ENCODE measurements around the gene POMZP3. TPM values are rescaled to one million over a fixed set of nuclear protein-coding genes. Genes with fewer than 3 reads are reported as not detected.
"Not testable (repeated sequence)": the region's sequence is repeated elsewhere in the genome, so short reads cannot be mapped to it uniquely, and the experiment has no call there.

POMZP3 gene
- 9.8 TPM for total RNA-seq

DNA sequence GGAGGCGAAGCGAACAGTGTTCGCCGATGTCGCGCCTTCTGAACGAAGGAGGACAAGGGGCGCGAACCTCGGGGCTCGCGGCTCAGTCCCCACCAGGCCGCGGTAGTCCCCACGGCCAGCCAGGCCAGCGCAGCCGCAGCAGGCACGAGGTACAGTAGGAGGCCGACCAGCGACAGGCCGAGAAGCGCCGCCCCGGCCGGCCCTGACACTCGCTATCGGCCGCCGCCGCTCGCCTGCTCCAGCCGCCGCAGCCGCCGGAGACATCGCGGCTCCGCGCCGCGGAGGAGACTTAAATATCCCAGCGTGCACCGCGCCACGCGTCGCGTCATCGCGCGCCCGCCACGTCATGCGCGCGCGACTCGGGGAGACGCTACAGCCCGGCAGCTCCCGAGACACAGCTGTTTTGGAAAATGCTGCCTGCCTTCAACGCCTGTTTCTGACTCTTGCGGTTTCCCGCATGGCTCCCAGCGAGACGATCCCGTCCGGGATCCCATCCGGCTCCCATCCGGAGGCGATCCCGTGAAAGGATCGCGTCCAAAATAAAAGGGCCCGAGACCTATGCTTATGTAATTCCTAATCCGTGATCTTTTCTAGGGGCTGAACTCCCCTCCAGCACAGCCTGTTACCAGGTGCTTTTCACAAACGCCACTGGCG, at the start of gene POMZP3:
POMZP3 (minus strand) TSS at position 291 of the 654 bp plus-strand sequence. CDS start 1,215 bp downstream, outside the sequence.
- peak within 1 kb of the TSS; percentile 57 to 71 for H3K4me3 ChIP-seq
- H3K36me3 ChIP-seq; intact Hi-C loops (cut with DNase I); H3K4me1 ChIP-seq; H3K27me3 ChIP-seq; H3K9me3 ChIP-seq: not testable (repeated sequence)
- peak in 1 of 2 donors; percentile 64 for DNase-seq (ENCODE audit: low spot score in 2 of 2)
- H3K27ac ChIP-seq = peak within 1 kb of the TSS; percentile 81 to 86

DNA sequence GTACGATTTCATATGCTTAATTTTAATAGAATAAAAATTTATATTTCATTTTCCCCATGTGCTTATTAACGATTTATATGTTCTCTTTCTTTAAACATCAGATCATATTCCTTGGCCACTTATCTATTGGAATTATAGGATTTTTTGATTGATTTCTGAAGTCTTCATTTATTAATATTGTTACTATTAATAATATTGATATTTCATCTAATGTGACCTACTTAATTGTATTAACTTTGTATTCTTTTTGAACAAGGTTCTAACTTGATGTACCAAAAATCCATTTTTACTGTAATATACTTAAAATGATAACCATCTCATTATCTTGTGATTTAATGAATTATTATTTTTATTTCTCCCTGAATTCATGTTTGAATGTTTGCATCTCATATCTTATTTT, 48.7 kb upstream of the POMZP3 start:
- H3K4me1 ChIP-seq; DNase-seq (ENCODE audit: low spot score in 2 of 2); H3K4me3 ChIP-seq; intact Hi-C loops (cut with DNase I); H3K36me3 ChIP-seq; H3K9me3 ChIP-seq; H3K27ac ChIP-seq; H3K27me3 ChIP-seq: not testable (repeated sequence)

DNA sequence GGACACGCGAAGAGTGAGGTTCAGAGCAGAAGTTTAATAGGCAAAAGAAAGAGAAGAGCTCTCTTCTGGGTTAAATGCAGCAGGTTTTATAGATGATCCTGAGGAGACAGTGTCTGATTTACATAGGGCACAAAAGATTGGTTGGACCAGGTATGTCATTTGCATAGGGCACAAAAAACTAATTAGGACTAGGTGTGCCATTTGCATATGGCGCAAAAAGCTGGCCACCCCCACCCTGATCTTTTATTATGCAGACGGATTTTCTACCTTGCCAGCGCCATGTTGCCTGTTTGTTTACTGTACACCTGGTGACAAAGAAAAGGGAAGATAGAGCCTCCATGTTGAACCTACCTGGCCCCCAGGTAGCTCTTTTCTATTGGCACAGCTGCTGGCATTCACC, 46.3 kb upstream of the POMZP3 start:
- DNase-seq (ENCODE audit: low spot score in 2 of 2); H3K4me3 ChIP-seq; H3K4me1 ChIP-seq; H3K27me3 ChIP-seq; H3K27ac ChIP-seq; intact Hi-C loops (cut with DNase I); H3K9me3 ChIP-seq; H3K36me3 ChIP-seq: not testable (repeated sequence)

DNA sequence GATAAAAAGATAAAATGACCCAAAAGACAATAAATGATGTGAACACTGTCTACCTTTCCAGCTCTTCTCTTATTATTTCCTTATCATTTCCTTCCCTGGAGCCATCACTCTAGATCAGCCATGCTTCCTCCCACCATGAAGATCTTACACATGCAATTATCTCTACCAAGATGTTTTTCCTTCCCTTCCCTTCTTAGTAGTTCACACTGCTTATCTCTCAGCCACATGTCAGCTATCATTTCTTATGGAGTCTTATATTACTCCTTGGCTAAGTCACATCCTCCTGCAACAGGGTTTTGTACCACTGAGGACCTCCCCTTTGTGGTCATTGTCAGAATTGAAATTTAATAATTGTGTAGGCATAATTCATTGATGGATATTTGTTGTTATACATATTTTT, 32.1 kb upstream of the POMZP3 start:
- H3K27ac ChIP-seq; H3K36me3 ChIP-seq; DNase-seq (ENCODE audit: low spot score in 2 of 2); H3K4me3 ChIP-seq; H3K9me3 ChIP-seq; intact Hi-C loops (cut with DNase I); H3K4me1 ChIP-seq; H3K27me3 ChIP-seq: not testable (repeated sequence)

DNA sequence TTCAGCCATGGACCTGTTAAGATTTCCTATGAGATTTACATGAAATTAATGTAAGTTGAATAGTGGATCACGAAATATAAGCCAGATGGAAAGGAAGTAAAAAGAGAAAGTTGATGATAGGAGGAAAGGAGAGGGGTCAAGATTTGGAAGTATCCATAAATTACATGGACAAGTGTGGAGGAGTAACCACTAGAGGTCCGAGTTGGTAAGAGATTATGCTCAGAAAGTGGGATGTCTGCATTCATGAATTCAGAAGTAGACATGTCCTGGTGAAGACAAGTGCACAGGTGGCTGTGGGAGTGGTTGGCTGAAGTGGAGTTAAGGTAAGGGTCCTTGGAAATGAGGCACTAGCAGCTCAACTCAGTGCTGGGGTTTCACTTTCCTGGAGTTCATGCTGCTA, 29.3 kb upstream of the POMZP3 start:
- H3K27me3 ChIP-seq; H3K27ac ChIP-seq; H3K9me3 ChIP-seq; H3K4me1 ChIP-seq; H3K4me3 ChIP-seq; DNase-seq (ENCODE audit: low spot score in 2 of 2); H3K36me3 ChIP-seq; intact Hi-C loops (cut with DNase I): not testable (repeated sequence)

DNA sequence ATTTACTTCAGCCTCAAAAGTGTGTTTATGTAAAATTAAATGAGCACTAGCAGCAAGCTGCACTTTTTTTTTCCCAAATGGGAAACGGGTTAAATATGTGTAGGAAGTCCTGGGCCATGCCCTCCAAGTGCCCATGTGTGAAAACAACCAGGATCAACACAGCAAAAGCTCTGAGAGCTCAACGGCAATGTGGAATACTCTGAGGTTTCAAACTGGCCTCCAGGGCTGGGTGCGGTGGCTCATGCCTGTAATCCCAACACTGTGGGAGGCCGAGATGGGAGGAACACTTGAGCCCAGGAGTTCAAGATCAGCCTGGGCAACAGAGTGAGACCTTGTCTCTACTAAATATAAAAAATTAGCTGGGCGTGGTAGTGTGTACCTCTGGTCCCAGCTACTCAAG, 15.5 kb upstream of the POMZP3 start:
- H3K36me3 ChIP-seq; intact Hi-C loops (cut with DNase I); H3K27ac ChIP-seq: not testable (repeated sequence)

DNA sequence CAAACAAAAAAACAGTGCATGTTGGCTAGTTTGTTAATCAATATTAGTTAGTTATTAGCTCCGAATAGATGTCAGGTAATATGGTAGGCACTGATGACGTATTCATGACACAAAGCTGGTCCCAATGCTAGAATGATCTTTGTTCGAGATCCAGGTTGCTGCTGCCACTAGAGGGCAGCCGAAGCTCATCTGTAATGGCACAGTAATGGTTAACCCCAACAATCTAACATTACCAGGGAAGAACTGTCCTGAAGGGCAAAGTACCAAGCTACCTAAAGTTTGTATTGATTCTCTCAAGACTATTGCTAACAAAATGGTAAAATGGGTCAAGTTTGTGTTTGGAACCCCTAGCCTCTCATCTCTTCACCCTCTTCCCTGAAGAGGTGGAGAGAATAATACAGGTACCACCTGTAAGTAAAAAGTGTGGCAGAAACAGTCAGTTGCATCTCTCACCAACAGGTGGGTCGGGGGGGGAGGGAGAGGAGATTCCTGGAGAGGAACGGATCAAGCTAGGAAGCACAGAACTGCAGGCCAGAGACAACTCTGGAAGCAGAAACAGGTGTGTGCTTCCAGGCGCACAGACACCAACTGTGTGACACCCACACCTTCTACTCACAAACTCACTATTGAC, 10.1 kb upstream of the POMZP3 start:
- H3K27me3 ChIP-seq; H3K9me3 ChIP-seq; H3K36me3 ChIP-seq; H3K4me1 ChIP-seq; H3K4me3 ChIP-seq; DNase-seq (ENCODE audit: low spot score in 2 of 2); H3K27ac ChIP-seq; intact Hi-C loops (cut with DNase I): not testable (repeated sequence)
- TF ChIP-seq, protein P1, sequence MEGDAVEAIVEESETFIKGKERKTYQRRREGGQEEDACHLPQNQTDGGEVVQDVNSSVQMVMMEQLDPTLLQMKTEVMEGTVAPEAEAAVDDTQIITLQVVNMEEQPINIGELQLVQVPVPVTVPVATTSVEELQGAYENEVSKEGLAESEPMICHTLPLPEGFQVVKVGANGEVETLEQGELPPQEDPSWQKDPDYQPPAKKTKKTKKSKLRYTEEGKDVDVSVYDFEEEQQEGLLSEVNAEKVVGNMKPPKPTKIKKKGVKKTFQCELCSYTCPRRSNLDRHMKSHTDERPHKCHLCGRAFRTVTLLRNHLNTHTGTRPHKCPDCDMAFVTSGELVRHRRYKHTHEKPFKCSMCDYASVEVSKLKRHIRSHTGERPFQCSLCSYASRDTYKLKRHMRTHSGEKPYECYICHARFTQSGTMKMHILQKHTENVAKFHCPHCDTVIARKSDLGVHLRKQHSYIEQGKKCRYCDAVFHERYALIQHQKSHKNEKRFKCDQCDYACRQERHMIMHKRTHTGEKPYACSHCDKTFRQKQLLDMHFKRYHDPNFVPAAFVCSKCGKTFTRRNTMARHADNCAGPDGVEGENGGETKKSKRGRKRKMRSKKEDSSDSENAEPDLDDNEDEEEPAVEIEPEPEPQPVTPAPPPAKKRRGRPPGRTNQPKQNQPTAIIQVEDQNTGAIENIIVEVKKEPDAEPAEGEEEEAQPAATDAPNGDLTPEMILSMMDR (IDR thresholded peaks at IDR 0.05) = peak in 1 of 3 experiments; percentile 34

More for the DNA sequence above, 15.5 kb upstream of the POMZP3 start:
- not testable (repeated sequence) for H3K9me3 ChIP-seq; H3K4me3 ChIP-seq; DNase-seq (ENCODE audit: low spot score in 2 of 2); H3K27me3 ChIP-seq; H3K4me1 ChIP-seq

DNA sequence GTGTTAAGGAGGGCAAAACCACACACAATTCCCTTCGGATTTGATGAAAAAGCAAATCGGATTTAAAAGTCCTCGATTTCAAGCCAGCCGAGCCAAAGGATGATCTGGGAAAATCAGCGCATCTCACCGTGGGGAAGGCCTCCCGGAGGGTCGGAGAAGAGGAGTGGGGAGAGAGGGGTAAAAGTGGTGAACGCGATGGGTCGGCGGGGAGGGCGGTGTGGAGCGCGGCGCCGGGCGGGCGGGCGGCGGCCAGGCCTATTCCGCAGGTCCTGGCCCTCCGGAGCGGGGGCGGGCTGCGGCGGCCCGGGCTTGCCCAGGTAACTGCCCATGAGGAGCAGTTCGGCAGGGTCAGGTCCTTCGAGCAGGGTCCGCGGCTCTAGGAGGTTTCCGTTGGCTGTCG, 498 bp downstream of the POMZP3 start:
- H3K27me3 ChIP-seq; H3K36me3 ChIP-seq; H3K4me1 ChIP-seq; intact Hi-C loops (cut with DNase I); H3K9me3 ChIP-seq; DNase-seq (ENCODE audit: low spot score in 2 of 2): not testable (repeated sequence)
- H3K4me3 ChIP-seq = peak overlapping the region; percentile 54 to 71
- H3K27ac ChIP-seq = peak overlapping the region; percentile 70

DNA sequence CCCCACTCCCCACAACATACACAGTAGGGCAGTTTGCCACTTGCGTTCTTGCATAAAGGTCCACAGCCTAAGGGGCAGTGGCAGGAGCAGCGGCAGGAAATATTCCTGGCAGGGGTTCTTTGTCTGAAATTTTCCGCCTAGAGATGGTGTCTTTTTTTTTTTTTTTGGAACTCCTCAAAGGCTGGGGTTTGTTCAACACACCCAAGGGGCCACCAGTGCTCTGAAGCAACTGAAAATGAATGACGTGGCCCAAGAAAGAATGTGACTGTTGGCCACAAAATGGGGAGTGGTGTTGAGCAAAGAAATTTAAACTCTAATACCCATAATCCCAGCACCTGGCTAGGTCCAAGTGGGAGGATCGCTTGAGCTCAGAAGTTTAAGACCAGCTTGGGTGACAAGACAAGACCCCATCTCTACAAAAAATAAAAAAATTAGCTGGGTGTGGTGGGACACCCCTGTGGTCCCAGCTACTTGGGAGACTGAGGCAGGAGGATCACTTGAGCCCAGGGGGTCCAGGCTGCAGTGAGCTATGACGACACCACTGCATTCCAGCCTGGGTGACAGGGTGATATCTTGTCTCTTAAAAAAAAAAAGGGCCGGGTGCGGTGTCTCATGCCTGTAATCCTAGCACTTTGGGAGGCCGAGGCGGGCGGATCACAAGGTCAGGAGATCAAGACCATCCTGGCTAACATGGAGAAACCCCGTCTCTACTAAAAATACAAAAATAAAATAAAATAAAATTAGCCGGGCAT, 7.5 kb downstream of the POMZP3 start:
- intact Hi-C loops (cut with DNase I); H3K27ac ChIP-seq; H3K36me3 ChIP-seq; H3K27me3 ChIP-seq; H3K9me3 ChIP-seq; H3K4me1 ChIP-seq; DNase-seq (ENCODE audit: low spot score in 2 of 2); H3K4me3 ChIP-seq: not testable (repeated sequence)

All from ascending aorta (tissue), 2 donors.